Adrenal gland (tissue), 12 donors: Measurements from ENCODE around the gene R3HDML. TPM values are rescaled to one million over a fixed set of nuclear protein-coding genes. Genes with fewer than 3 reads are reported as not detected.
"Not testable (repeated sequence)": the region's sequence is repeated elsewhere in the genome, so short reads cannot be mapped to it uniquely, and the experiment has no call there.

Experiments used
- DNase-seq, 7 donors: peaks; one replicate each; pipeline ENCODE4 v3.0.0-alpha.2; 2019 to 2020
- H3K27ac ChIP-seq, 5 donors: fragments of 200-600 bp; sonication (generic) in 4 of 5; 1 replicate in 3 of 5; 2 replicates in 2 of 5; pipeline versions ENCODE4 v1.5.1 to v1.8.0; 2016 to 2020; ENCODE audit warnings: mild to moderate bottlenecking in 1 of 5
- H3K27me3 ChIP-seq: fragments of 200-600 bp; 2 replicates; pipeline ENCODE4 v1.8.0; 2021
- H3K36me3 ChIP-seq, 2 donors: fragments of 200-600 bp; replicated peaks in 1 of 2; 1 replicate in 1 of 2; 2 replicates in 1 of 2; pipeline versions ENCODE4 v1.5.1 to v1.8.0; 2018 to 2022
- H3K4me1 ChIP-seq, 2 donors: fragments of 200-600 bp; replicated peaks in 1 of 2; 1 replicate in 1 of 2; 2 replicates in 1 of 2; pipeline versions ENCODE4 v1.5.1 to v1.8.0; 2018 to 2021
- H3K4me3 ChIP-seq, 4 donors: fragments of 200-600 bp; sonication (generic) in 3 of 4; one replicate each; pipeline ENCODE4 v1.5.1; 2016 to 2018
- H3K9me3 ChIP-seq, 3 donors: fragments of 200-600 bp; sonication (generic) in 1 of 3; replicated peaks in 1 of 3; 1 replicate in 2 of 3; 2 replicates in 1 of 3; pipeline versions ENCODE4 v1.5.1 to v1.8.0; 2016 to 2021
- POLR2A ChIP-seq, 2 donors: fragments of 450-650 bp; IDR thresholded peaks; one replicate each; pipeline ENCODE4 v1.6.1; 2017; ENCODE audit warnings: antibody characterized with exemption in 2 of 2, mild to moderate bottlenecking in 2 of 2, moderate library complexity in 1 of 2
- WGBS, 4 donors: extraction: QIAGEN DNeasy Blood & Tissue Kit in 2 of 4; methylation state at CpG; one replicate each; pipeline versions ENCODE4 v1.1.5 to v1.1.7; 2013 to 2017; 5-methylcytosine and 5-hydroxymethylcytosine counted together
- intact Hi-C, 2 donors: fragments of 100-400 bp; cut with DNase I; formaldehyde crosslinking; loops; one replicate each; pipeline versions ENCODE4 v1.14.1 to v1.15.0; 2022 to 2023
- polyA plus RNA-seq, 3 donors: library from polyadenylated mRNA; stranded (reverse); fragments of 200-250 nt in 2 of 3; fragments of 350-450 nt in 1 of 3; fragmentation: Illumina TruSeq in 1 of 3; extraction: RNeasy Lipid Tissue Mini Kit (QIAGEN cat#74804) in 1 of 3; gene quantifications; one replicate each; pipeline ENCODE4 v1.2.3, GENCODE V29; 2013 to 2014
- total RNA-seq, 9 donors: library from RNA; depleted of rRNA in 4 of 9; stranded (reverse); fragments of >200 nt in 4 of 9; fragments of 120-200 nt in 1 of 9; fragmentation: NEBNext Ultra II Directional in 1 of 9; extraction: Animal tissue kit (Norgen Biotek cat#: 25700) in 1 of 9; gene quantifications; one replicate each; pipeline versions ENCODE4 v1.1.0 to v1.2.4, GENCODE V29; 2013 to 2023
- TF ChIP-seq, protein P1 (sequence below), 6 experiments: fragments of 450-650 bp in 4 of 6; fragments of 200-600 bp in 2 of 6; sonication (generic) in 1 of 6; IDR thresholded peaks; 1 replicate in 5 of 6; 2 replicates in 1 of 6; pipeline versions ENCODE4 v1.5.1 to v1.8.0; 2016 to 2021; ENCODE audit warnings: antibody characterized with exemption in 6 of 6, mild to moderate bottlenecking in 2 of 6, moderate library complexity in 1 of 6
- donor health status: healthy with polysubstance abuse.
- donor health status: Bipolar disorder and iron deficiency.
- donor health status: DM: yes; HTN: yes; CAD: no.
- donor health status: DM: no; HTN: no; CAD: no.
- donor health status: DM: no; HTN: no; CAD: no.
- donor health status: DM: yes; HTN: yes; CAD: no.

R3HDML gene
- total and polyA plus RNA-seq, 12 donors: not detected

DNA sequence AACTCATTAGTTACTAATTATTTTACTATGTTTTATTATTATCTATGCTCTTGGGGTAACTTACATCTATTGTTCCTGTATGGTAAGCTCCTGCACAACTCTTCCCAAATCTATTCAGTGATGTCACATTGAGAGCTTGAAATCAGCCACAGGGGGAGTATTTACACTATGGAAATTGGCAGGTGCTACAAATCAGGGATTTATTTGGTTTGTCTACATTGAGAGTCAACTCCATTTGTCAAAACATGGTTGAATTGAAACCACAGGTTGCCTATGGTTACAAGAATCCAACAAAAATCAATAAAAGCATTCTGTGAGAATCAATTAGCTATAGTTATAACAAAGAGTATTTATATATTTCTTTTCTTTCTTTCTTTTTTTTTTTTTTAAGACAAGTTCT is 22.0 kb upstream of the R3HDML start:
- no peaks in the 10 kb centered on the region for H3K9me3 ChIP-seq
- TF ChIP-seq POLR2A (IDR thresholded peaks at IDR 0.05): no peak
- TF ChIP-seq, protein P1, sequence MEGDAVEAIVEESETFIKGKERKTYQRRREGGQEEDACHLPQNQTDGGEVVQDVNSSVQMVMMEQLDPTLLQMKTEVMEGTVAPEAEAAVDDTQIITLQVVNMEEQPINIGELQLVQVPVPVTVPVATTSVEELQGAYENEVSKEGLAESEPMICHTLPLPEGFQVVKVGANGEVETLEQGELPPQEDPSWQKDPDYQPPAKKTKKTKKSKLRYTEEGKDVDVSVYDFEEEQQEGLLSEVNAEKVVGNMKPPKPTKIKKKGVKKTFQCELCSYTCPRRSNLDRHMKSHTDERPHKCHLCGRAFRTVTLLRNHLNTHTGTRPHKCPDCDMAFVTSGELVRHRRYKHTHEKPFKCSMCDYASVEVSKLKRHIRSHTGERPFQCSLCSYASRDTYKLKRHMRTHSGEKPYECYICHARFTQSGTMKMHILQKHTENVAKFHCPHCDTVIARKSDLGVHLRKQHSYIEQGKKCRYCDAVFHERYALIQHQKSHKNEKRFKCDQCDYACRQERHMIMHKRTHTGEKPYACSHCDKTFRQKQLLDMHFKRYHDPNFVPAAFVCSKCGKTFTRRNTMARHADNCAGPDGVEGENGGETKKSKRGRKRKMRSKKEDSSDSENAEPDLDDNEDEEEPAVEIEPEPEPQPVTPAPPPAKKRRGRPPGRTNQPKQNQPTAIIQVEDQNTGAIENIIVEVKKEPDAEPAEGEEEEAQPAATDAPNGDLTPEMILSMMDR (IDR thresholded peaks at IDR 0.05): no peak
- intact Hi-C loops: loop anchor here in 1 of 2 donors (5.0 kb wide), 2 partner anchors 98 to 203 kb away; no protein-coding TSS in a partner anchor
- DNase-seq: no peak
- no peak overlapping the region for H3K27ac ChIP-seq
- H3K36me3 ChIP-seq: no peaks in the 10 kb centered on the region
- peaks cover 5 to 6% of the 10 kb centered on the region in 2 donors for H3K4me1 ChIP-seq
- no peaks in the 10 kb centered on the region for H3K27me3 ChIP-seq
- no peak overlapping the region for H3K4me3 ChIP-seq

DNA sequence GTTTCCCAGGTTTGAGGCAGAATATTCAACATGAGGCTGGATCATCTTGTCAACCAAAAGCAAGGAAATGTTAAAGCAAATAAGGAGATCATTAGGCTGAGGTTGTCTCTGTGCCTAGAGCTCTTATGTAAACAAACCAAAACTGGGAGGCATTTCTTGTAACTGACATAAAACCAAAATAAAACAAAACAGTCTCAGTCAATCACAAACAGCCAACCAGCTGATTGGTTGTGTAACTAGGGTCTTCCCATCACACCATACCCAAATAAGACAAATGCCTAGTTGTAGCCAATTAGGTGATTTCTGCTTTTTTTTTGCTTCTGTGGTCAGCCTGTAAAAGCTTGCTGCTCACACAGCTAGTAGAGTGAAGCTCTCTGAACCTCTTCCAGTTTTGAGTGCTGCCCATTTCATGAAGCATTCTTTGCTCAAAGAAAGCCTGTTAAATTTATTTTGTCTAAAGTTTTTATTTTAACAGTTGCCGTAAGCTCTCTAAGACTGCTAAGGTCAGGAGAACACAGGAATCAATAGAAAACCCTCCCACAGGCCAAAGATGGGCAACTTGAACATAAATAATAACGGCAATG is 16.9 kb upstream of the R3HDML start:
- no peaks in the 10 kb centered on the region for H3K27me3 ChIP-seq
- TF ChIP-seq POLR2A (IDR thresholded peaks at IDR 0.05): no peak
- TF ChIP-seq, protein P1 (IDR thresholded peaks at IDR 0.05): no peak
- no peak overlapping the region for H3K27ac ChIP-seq
- DNase-seq: no peak
- no peak overlapping the region for H3K4me3 ChIP-seq
- no peaks in the 10 kb centered on the region for H3K36me3 ChIP-seq
- no peaks in the 10 kb centered on the region for H3K9me3 ChIP-seq
- 88 to 97% (median 92%) methylated on average over 2 of the region's 2 CpGs for WGBS, 4 donors
- intact Hi-C loops: no loop called here
- no peaks in the 10 kb centered on the region for H3K4me1 ChIP-seq

DNA sequence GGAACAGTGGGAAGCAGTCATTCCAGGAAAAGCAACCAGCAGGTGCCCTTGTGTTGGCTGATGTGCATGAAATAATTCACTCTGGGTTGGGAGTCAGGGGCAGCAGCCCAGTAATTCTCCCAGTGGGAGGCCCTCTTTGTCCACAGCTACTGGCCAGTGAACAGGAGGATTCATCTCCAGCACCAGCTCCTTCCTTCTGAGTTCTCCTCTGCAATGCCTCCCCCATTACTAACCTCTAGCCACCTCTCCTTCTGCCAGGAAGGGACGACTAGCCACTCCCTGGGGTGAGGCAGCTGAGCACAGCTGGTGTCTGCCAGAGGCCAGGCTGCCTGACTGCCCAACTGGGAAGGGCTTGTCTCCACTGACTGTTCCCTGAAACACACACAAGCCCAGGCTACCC is 12.5 kb upstream of the R3HDML start:
- intact Hi-C loops: no loop called here
- peaks cover 0 to 6% of the 10 kb centered on the region in 2 donors for H3K4me1 ChIP-seq
- TF ChIP-seq, protein P1 (IDR thresholded peaks at IDR 0.05): no peak
- no peak for TF ChIP-seq POLR2A (IDR thresholded peaks at IDR 0.05)
- H3K9me3 ChIP-seq: no peaks in the 10 kb centered on the region
- 25 to 80% (median 38%) methylated on average over 1 of the region's 1 CpG for WGBS, 4 donors
- H3K27me3 ChIP-seq: peaks cover 10% of the 10 kb centered on the region
- no peak overlapping the region for H3K4me3 ChIP-seq
- H3K27ac ChIP-seq: no peak overlapping the region
- DNase-seq: no peak
- H3K36me3 ChIP-seq: no peaks in the 10 kb centered on the region

DNA sequence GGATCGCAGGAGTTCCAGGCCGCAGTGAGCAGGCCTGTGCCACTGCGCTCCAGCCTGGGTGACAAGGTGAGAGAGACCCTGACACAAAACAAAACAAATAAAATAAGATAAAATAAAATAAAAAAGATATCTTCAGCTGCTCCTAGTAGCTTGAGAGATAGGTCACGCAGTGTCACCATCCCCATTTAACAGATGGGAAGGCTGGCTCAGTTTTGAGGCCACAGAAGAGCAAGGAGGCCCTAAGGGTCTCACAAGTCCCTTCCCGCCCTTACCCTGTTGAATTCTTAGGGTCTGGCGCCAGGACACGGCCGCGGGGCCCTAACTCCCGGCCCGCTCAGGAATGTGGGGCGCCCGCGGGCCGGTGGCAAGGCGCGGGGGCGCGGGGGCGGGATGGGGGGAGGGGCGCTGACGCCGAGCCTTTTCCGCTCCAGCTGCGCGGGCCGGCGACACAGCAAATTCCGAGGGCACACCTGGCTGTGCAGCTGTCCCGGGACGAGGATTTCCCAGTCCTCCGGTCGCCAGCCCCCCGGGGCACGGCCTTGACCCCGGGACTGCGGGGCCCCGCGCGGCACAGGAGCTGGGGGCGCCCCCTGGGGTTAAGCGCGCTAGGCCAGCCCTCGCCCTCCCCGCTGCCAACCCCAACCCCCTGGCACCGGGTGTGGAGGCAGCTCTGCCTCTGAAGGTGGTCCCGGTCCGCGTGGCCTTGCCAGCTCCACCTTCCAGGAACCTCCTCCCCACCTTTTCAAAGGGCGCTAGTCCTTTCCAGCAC is 10.3 kb upstream of the R3HDML start:
- Histone ChIP-seq H3K27ac (no peak overlapping the region), H3K27me3 (peaks cover 10% of the 10 kb centered on the region), H3K4me3 (peak overlapping the region in 1 of 4 donors; percentile 39), H3K4me1 (peaks cover 0 to 6% of the 10 kb centered on the region in 2 donors), H3K36me3 (no peaks in the 10 kb centered on the region), H3K9me3 (no peaks in the 10 kb centered on the region)
- intact Hi-C loops: no loop called here
- WGBS, 4 donors: 15 to 73% (median 39%) methylated on average over 6 to 50 of the region's 50 CpGs
- TF ChIP-seq POLR2A (IDR thresholded peaks at IDR 0.05): no peak
- TF ChIP-seq, protein P1 (IDR thresholded peaks at IDR 0.05): no peak
- no peak for DNase-seq

DNA sequence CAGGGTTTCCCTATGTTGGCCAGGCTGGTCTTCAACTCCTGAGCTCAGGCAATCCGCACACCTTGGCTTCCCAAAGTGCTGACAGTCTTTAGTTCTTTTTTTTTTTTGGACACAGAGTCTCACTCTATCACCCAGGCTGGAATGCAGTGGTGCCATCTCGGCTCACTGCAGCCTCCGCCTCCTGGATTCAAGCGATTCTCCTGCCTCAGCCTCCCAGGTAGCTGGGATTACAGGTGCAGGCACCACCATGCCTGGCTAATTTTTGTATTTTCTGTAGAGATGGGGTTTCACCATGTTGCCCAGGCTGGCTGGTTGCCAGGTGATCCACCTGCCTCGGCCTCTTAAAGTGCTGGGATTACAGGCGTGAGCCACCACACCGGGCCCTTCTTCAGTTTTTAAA is 9.1 kb upstream of the R3HDML start:
- H3K4me1 ChIP-seq, H3K9me3 ChIP-seq, DNase-seq, intact Hi-C loops, H3K36me3 ChIP-seq, H3K27ac ChIP-seq, H3K4me3 ChIP-seq: not testable (repeated sequence)
- peaks cover 10% of the 10 kb centered on the region for H3K27me3 ChIP-seq
- WGBS, 4 donors: 91 to 95% (median 93%) methylated on average over 7 of the region's 7 CpGs
